KBM-7 (cell line): ENCODE data around the gene DNAJB5.
A peak's percentile ranks its signal among the peaks of the same experiment; 100 is the strongest.
"Not testable (repeated sequence)": the region's sequence is repeated elsewhere in the genome, so short reads cannot be mapped to it uniquely, and the experiment has no call there.

Experiments used
- DNase-seq: peaks from one replicate; pipeline ENCODE4 v3.0.0-alpha.2; 2015
- in situ Hi-C: fragments of 300-500 bp; cut with MboI; formaldehyde crosslinking; loops from 2 replicates; pipeline ENCODE4 v1.14.3; 2020; ENCODE audit warnings: low sequenced_read_pairs, low pct_unique_long_range_greater_than_20kb, mixed read lengths

Gene DNAJB5

GRCh38 chr9:34989003-34989945 is at the start of gene DNAJB5:
Gene DNAJB5, plus strand, starts transcription at chr9:34989745. Its CDS starts 886 bp downstream, at chr9:34990631.
- DNase-seq: peak; percentile 100
- in situ Hi-C loops: no loop called here

- DNase-seq: not testable (repeated sequence)
Observed at GRCh38 chr9:34939989-34940388, 49.6 kb upstream of the DNAJB5 start.

GRCh38 chr9:34948451-34948850 is 41.1 kb upstream of the DNAJB5 start:
- in situ Hi-C loops: no loop called here

More at GRCh38 chr9:34939989-34940388, 49.6 kb upstream of the DNAJB5 start:
- in situ Hi-C loops: not testable (repeated sequence)

GRCh38 chr9:34954225-34954624 is 35.3 kb upstream of the DNAJB5 start:
- no peak for DNase-seq
- in situ Hi-C loops: no loop called here

More at GRCh38 chr9:34948451-34948850, 41.1 kb upstream of the DNAJB5 start:
- no peak for DNase-seq

- in situ Hi-C loops, DNase-seq: not testable (repeated sequence)
Observed at GRCh38 chr9:34956066-34956465, 33.5 kb upstream of the DNAJB5 start.

GRCh38 chr9:34956648-34957047 is 32.9 kb upstream of the DNAJB5 start:
- in situ Hi-C loops: no loop called here
- no peak for DNase-seq

GRCh38 chr9:34957492-34958410 is 31.8 kb upstream of the DNAJB5 start, which contains the start of gene PHF24:
Gene PHF24, plus strand, starts transcription at chr9:34958285. Its CDS starts 13,014 bp downstream, at chr9:34971299.
- in situ Hi-C loops: no loop called here
- no peak for DNase-seq

GRCh38 chr9:34958411-34958982 is 31.0 kb upstream of the DNAJB5 start:
- in situ Hi-C loops: no loop called here
- no peak for DNase-seq

- DNase-seq: no peak
- in situ Hi-C loops: no loop called here
Observed at GRCh38 chr9:34959461-34959860, 30.1 kb upstream of the DNAJB5 start.

- no peak for DNase-seq
- in situ Hi-C loops: no loop called here
Observed at GRCh38 chr9:34961574-34962490, 27.7 kb upstream of the DNAJB5 start.

GRCh38 chr9:34962546-34962945 is 27.0 kb upstream of the DNAJB5 start:
- no peak for DNase-seq
- in situ Hi-C loops: no loop called here

GRCh38 chr9:34963552-34963951 is 26.0 kb upstream of the DNAJB5 start:
- DNase-seq: no peak
- in situ Hi-C loops: no loop called here

- no peak for DNase-seq
- in situ Hi-C loops: no loop called here
Observed at GRCh38 chr9:34964458-34964857, 25.1 kb upstream of the DNAJB5 start.

- in situ Hi-C loops: no loop called here
- no peak for DNase-seq
Observed at GRCh38 chr9:34971146-34971811, 18.3 kb upstream of the DNAJB5 start.

GRCh38 chr9:34974664-34975063 is 14.9 kb upstream of the DNAJB5 start:
- no peak for DNase-seq
- in situ Hi-C loops: no loop called here

GRCh38 chr9:34976441-34976840 is 13.1 kb upstream of the DNAJB5 start:
- in situ Hi-C loops: no loop called here
- no peak for DNase-seq

GRCh38 chr9:34976992-34977391 is 12.6 kb upstream of the DNAJB5 start:
- in situ Hi-C loops: no loop called here

More at GRCh38 chr9:34976992-34977391, 12.6 kb upstream of the DNAJB5 start:
- no peak for DNase-seq
